VCaP (cell line): ENCODE data around the gene KIAA0753.

Experiments
- H3K27ac ChIP-seq: fragments of 450-650 bp; 2 replicates; pipeline ENCODE4 v1.5.1; 2017
- TF ChIP-seq, protein P1 (sequence below): fragments of 450-650 bp; conservative IDR thresholded peaks from 2 replicates; pipeline ENCODE4 v1.5.1; 2017; ENCODE audit warnings: mild to moderate bottlenecking, moderate library complexity

The KIAA0753 gene

GRCh38 chr17:6530324-6530920, 110.1 kb downstream of the KIAA0753 start:
- no peak overlapping the region for H3K27ac ChIP-seq
- TF ChIP-seq, protein P1, sequence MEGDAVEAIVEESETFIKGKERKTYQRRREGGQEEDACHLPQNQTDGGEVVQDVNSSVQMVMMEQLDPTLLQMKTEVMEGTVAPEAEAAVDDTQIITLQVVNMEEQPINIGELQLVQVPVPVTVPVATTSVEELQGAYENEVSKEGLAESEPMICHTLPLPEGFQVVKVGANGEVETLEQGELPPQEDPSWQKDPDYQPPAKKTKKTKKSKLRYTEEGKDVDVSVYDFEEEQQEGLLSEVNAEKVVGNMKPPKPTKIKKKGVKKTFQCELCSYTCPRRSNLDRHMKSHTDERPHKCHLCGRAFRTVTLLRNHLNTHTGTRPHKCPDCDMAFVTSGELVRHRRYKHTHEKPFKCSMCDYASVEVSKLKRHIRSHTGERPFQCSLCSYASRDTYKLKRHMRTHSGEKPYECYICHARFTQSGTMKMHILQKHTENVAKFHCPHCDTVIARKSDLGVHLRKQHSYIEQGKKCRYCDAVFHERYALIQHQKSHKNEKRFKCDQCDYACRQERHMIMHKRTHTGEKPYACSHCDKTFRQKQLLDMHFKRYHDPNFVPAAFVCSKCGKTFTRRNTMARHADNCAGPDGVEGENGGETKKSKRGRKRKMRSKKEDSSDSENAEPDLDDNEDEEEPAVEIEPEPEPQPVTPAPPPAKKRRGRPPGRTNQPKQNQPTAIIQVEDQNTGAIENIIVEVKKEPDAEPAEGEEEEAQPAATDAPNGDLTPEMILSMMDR: no peak

DNA sequence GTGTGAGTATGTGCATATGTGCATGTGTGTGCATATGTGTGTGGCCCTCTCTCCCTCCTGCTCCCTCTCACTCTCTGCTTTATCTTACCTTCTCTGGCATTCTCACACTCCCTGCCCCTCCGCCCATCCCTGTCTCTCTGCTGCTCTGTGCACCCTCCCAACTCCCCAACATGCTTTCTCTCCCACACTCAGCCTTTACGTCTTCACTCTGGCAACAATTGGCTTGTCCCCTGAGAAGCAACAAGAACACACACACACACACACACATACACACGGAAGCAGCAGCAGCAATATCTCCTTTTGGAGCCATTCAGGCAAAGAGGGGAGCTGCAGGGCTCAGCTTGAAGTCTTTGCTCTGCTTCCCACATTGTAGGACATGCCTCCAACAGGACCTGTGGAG, 112.0 kb downstream of the KIAA0753 start:
- TF ChIP-seq, protein P1: no peak
- H3K27ac ChIP-seq: no peak overlapping the region
